CD1c-positive myeloid dendritic cell (primary cell): Measurements from ENCODE around the gene SLC30A2.
A peak's percentile ranks its signal among the peaks of the same experiment; 100 is the strongest.

Experiments used
- DNase-seq: peaks from one replicate; pipeline ENCODE4 v3.0.0-alpha.2; 2016; ENCODE audit errors: extremely low spot score

The SLC30A2 gene

GRCh38 chr1:26023009-26023408 is 22.9 kb downstream of the SLC30A2 start:
- DNase-seq, result no peak

DNA sequence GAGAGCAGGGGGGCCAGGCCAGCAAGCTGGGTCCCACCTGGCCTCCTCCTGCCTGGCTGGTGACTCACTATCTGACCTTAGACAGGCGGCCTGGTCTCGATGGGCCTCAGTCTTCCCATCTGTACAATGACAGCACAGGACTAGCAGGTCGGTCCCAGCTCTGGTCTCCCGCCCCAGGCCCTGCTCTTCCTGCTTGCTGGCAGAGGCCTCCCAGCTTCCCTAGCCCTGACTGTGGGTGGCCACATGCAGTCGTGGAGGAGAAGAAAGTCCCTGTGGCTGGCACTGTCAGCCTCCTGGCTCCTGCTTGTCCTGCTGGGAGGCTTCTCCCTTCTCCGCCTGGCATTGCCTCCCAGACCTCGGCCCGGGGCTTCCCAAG is 23.5 kb downstream of the SLC30A2 start:
- DNase-seq, result no peak

DNA sequence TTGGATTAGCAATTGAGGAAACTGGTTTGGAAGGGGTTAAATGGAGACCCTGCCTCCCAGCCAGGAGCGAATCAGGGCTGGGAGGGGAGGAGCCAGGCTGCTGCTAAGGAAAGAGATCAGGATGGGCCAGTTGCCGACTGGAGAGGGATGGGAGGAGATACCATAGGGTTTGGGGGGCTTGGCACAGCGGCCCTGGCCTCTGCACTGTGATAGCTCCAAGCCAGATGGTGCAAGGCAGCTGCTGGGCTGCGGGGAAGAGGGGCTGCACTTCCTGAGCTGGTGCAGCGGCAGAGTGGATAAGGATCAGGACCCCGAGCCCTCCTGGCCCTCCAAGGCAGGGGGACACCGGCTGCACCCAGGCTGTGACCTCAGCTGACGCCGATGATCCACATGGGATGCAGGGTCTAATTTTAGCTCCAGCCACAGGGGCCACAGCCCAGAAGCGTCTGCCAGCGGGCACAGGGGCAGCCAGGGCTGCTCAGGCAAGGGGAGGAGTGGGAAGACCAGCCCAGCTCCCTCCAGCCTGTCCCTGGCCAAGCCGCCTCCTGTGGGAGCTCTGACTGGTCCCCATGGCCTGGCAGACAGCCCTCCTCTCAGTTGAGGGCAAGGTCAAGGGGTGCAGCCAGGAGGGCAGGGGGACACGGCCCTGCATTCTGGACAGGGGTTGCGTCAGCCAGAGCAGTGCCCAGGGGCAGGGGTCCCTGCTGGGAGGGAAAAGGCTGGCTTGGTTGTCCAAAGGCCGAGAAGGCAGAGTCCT is 24.1 kb downstream of the SLC30A2 start, which contains the start of gene EXTL1:
Gene EXTL1 (plus strand): TSS at position 129 of the 757 bp plus-strand sequence. CDS start 872 bp downstream, outside the sequence.
- DNase-seq, result no peak

DNA sequence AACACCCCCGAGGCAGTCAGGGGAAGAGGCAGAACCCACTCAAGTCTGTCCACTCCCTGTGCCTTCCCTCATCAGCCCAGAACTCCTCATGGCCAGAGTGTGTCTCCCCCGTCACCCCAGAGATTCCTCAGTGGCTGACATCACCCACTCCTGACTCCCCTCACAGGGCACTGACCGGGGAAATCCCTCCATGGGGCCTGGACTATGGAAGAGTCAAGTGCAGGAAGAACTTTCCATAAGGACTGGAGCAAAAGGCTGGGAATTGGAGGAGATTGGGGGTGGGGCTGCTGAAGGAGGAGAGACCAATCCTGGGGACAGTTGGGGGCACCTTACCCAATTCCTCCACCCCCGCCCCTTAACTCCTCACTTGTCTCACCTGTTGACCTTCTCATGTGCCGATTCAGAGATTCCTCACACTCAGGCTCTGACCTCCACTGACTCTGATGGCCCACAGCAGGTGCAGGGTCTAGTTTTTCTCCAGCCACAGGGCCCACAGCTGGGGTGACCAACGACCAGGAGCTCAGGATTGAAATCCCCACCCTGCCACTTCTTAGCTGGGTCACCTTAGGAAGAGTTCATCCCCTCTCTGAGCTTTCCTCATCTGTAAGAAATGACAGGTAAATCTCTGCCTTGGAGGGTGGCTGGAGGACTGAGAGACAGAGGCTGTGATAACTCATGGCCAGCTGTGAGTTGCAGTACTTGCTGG is 24.8 kb downstream of the SLC30A2 start:
- DNase-seq, result no peak

- DNase-seq, result no peak
Measured at GRCh38 chr1:26020330-26020768, 25.6 kb downstream of the SLC30A2 start.

GRCh38 chr1:26019641-26020315 is 26.1 kb downstream of the SLC30A2 start:
- DNase-seq, result no peak

DNA sequence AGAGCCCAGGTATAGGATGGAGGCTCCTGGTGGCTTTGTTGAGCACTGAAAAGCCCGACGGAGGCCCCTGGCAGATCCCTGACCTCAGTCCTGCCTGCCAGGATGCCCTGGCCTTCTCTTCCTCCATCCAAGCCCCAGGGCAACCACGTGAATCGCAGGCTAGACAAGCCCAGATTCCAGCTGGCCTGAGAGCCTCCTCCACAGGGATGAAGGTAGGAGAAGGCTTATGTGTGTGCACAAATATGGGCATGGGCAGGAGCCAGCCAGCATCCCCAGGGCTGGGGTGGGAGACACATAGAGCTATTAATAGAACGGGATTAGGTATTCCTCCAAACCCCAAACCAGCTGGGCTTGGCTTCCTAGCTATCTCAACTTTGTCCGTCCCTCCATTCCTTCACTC is 28.3 kb downstream of the SLC30A2 start:
- no peak for DNase-seq

- peak; percentile 69 for DNase-seq
Measured at GRCh38 chr1:26016953-26017545, 28.9 kb downstream of the SLC30A2 start.

GRCh38 chr1:26016258-26016952 is 29.5 kb downstream of the SLC30A2 start:
- DNase-seq, result peak; percentile 51

GRCh38 chr1:26015358-26015757 is 30.6 kb downstream of the SLC30A2 start:
- peak; percentile 93 for DNase-seq

DNA sequence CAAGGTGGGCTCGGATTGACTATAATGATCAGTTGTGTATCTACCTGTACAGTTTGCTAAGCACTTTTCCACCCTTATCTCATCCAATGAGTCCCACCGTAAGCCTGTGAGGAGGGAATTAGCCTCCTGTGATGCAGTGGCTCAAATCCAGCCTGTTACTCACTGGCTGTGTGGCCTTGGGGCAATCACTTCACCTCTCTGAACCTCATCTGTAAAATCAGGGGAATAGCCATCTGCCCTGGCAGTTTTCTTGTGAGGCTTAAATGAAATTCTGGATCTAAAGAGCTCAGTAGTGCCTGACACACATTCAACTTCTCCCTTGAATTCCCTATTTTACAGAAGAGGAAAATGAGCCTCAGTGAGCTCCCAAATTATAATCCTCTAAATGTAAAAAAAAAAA is 31.7 kb downstream of the SLC30A2 start:
- no peak for DNase-seq

DNA sequence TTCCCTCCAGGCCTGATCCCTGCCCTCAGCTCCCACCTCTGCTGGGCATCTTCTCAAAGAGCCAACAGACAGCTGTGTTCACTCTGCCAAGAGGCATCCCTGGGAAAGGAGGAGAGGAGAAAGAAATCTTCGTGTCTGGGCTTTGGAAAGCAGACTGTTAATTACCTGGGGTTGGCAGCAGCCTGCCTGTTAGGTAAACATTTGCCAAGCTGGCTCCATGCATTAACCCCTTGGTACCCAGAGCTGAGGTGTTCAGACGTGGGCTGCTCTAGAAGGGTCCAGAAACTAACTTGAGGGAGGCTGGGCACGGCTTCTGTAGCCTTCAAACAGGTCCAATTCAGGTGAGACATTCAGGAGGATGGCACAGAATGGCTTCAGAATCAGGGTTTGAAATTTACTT is 33.1 kb downstream of the SLC30A2 start:
- DNase-seq, result no peak

DNA sequence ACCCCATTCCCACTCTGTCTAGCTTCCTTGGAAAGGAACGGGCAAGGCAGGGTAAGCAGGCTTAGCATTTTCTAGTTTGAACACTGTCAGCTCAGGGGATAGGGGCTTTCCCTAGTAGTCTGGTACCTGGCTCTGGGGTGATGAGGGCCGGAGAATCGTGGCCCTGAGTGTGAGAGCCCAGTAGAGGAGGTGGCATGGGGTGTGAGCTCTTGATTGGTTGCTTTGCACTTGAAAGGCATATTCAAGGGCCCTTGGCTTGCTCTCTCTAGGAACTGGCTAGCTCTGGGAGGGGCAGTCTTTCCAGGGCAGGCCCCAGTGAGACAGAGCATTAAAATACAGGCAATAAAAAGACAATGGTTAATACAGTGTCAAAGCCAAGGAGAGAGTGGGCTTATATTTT is 35.1 kb downstream of the SLC30A2 start:
- no peak for DNase-seq

- no peak for DNase-seq
Measured at GRCh38 chr1:26009796-26010447, 36.0 kb downstream of the SLC30A2 start.

DNA sequence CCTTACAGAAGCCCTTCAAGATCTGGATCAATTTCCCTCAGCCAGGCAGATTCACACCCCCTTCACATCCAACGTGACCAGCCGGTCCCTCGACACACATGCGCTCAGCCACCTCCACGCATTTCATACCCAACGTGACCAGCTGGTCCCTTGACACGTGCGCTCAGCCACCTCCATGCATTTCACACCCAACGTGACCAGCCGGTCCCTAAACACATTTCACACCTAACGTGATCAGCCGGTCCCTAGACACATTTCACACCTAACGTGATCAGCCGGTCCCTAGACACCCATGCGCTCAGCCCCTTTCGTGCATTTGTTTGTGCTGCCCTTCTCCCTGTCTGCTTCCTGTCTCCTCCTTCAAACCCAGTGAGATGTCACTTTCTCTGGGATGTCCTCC is 39.2 kb downstream of the SLC30A2 start:
- no peak for DNase-seq

DNA sequence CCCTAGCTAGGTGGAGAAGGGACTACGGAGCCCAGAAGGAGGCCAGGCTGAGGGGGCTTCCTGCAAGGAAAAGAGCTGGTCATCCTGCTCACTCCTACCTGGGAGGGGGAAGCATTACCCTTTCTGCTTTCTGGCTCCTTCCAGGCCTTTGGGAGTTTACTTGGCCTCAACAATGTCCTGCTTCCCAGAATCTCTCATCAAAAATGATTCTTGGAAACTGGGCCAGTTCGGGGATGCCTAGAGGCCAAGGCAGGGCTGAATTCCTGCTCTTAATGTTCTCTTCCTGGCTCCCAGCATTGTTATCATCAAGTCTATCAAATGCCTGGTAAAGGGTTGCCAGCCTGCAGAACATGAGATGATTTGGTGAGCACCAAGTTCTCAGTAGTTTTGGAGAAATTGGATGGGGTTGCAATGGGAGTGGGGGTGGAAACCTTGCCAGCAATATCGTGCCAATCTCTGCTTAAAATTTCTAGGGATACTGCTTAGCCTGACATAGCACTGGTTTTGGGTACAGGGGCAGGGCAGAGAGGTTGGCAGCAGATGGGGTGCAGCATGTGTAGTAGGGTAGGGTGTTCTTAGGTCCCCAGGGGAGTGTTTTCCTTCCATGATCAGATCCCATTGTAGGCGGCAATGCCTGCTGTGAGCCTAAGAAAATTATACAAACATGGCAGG is 40.3 kb downstream of the SLC30A2 start:
- DNase-seq, result no peak

DNA sequence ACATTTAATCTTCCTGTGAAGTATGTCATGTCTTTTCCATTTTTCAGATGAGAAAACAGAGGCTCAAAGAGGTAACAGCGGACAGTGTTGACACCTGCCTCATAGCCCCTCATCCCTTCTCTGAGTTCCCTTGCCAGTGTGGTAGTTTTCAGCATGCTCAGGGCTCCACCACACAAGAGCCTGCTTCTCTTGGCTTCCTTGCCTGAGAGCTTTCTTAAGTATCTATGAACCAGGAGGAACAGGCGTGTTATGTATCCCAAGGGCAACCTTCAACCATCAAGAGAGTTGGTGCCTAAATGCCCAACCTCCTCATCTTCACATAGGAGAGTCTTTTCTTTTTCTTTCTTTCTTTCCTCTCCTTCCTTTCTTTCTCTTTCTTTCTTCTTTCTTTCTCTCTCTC is 42.2 kb downstream of the SLC30A2 start:
- no peak for DNase-seq

DNA sequence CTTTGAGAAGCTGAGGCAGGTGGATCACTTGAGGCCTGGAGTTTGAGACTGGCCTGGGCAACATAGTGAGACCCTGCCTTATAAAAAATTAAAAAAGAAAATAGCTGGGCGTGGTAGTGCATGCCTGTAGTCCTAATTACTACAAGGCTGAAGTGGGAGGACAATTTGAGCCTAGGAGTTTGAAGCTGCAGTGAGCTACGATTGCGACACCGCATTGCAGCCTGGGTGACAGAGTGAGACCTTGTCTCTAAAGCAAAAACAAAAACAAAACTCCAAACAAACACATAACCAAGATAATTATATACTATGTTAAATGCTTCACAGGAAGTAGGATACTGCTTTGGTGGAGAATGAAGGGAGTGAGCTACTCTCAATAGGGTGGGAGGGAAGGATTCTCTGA is 42.7 kb downstream of the SLC30A2 start:
- no peak for DNase-seq

DNA sequence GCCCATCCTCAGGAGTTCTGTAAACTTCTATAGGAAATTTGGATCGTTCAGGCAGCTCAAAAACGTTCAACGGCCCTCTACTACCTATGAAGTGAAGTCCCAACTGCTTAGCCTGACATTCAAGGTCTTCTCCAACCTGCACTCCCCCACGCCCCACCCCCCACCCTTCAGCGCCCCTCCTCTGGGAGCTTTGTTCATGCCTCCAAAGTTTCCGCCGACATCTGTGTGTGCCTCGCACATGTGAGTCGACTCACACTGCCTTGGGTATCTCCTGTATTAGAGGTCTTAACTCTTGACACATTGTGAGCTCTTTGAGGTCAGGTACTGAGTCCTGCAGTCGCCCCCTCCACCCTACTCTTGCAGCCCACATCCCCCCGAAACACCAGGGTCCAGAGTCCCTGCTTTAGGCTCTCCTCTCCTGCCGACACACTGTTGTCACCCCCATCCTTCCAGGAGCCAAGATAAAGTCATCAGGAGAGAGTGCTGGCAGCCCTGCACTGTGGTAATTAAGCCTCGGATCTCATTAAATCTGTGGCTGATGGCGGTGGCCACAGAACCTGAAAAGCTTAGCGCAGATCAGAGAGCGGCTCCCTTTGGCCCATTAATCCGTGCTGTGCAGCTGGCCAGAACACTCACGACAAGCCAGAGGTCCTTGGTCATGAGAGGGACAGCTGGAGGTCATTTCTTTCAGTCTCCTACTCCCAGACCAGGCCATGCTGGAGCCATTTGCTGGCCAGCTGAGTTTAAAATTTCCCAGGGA is 46.7 kb downstream of the SLC30A2 start:
- no peak for DNase-seq
